Measurements from ENCODE around the gene INAFM1. TPM values are rescaled to one million over a fixed set of nuclear protein-coding genes. Genes with fewer than 3 reads are reported as not detected.

The INAFM1 gene
- total and polyA plus RNA-seq, 9 of the 15 experiments (the other 6 are each of a cell fraction or from before 2014, with no cell fraction given), result 0.71 to 30.9 (median 3.1) TPM

DNA sequence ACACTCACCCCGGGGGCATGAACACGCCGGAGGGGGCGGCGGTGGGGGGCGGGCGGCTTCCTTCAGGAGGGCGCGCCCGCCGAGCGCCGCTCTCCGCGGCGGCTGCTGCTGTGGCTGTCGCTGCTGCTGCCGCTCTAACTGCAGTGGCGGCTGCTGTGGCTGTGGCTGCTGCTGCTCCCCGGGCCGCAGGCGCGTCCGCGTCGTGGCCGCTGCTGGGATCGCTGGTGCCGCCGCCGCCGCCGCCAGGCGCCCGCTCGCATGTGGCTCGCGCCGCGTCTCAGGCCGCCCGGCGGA, 43.8 kb upstream of the INAFM1 start, which contains the start of gene BBC3 (continued):
- TF ChIP-seq ZNF589 (CRISPR knock-in tag; IDR thresholded peaks at IDR 0.05; ENCODE audit: low read depth) (peak; percentile 11; the same call in 1 of the 2 replicates), TCF7 (IDR thresholded peaks at IDR 0.05; ENCODE audit: borderline replicate concordance) (peak; percentile 1; the same call in 1 of the 2 replicates), CHD1 (IDR thresholded peaks at IDR 0.05; ENCODE audit: low read length) (no peak), SLC30A9 (CRISPR knock-in tag; IDR thresholded peaks at IDR 0.05) (no peak), TAF15 (IDR thresholded peaks at IDR 0.05; ENCODE audit: low read depth, low read length) (no peak), JUND (IDR thresholded peaks at IDR 0.05; ENCODE audit: borderline replicate concordance, low read depth, low read length) (no peak), JUND (tag; IDR thresholded peaks at IDR 0.05; ENCODE audit: borderline replicate concordance, low read depth, low read length) (no peak), RB1 (IDR thresholded peaks at IDR 0.05; ENCODE audit: low read depth) (peak; percentile 16; the same call in 1 of the 2 replicates), RBFOX2 (IDR thresholded peaks at IDR 0.05; ENCODE audit: low read depth, low read length) (peak; percentile 82), SRSF1 (IDR thresholded peaks at IDR 0.05; ENCODE audit: low read depth, low read length) (no peak), POLR2G (IDR thresholded peaks at IDR 0.05; ENCODE audit: low read depth, low read length) (peak; percentile 88)
- TF ChIP-seq, protein P1, sequence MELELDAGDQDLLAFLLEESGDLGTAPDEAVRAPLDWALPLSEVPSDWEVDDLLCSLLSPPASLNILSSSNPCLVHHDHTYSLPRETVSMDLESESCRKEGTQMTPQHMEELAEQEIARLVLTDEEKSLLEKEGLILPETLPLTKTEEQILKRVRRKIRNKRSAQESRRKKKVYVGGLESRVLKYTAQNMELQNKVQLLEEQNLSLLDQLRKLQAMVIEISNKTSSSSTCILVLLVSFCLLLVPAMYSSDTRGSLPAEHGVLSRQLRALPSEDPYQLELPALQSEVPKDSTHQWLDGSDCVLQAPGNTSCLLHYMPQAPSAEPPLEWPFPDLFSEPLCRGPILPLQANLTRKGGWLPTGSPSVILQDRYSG (tag; conservative IDR thresholded peaks at IDR 0.05; ENCODE audit: low read depth), result no peak
- TF ChIP-seq, protein P2, sequence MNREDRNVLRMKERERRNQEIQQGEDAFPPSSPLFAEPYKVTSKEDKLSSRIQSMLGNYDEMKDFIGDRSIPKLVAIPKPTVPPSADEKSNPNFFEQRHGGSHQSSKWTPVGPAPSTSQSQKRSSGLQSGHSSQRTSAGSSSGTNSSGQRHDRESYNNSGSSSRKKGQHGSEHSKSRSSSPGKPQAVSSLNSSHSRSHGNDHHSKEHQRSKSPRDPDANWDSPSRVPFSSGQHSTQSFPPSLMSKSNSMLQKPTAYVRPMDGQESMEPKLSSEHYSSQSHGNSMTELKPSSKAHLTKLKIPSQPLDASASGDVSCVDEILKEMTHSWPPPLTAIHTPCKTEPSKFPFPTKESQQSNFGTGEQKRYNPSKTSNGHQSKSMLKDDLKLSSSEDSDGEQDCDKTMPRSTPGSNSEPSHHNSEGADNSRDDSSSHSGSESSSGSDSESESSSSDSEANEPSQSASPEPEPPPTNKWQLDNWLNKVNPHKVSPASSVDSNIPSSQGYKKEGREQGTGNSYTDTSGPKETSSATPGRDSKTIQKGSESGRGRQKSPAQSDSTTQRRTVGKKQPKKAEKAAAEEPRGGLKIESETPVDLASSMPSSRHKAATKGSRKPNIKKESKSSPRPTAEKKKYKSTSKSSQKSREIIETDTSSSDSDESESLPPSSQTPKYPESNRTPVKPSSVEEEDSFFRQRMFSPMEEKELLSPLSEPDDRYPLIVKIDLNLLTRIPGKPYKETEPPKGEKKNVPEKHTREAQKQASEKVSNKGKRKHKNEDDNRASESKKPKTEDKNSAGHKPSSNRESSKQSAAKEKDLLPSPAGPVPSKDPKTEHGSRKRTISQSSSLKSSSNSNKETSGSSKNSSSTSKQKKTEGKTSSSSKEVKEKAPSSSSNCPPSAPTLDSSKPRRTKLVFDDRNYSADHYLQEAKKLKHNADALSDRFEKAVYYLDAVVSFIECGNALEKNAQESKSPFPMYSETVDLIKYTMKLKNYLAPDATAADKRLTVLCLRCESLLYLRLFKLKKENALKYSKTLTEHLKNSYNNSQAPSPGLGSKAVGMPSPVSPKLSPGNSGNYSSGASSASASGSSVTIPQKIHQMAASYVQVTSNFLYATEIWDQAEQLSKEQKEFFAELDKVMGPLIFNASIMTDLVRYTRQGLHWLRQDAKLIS (CRISPR knock-in tag; IDR thresholded peaks at IDR 0.05), result peak; percentile 37; the same call in 1 of the 2 replicates
- TF ChIP-seq, protein P3, sequence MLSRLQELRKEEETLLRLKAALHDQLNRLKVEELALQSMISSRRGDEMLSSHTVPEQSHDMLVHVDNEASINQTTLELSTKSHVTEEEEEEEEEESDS (CRISPR knock-in tag; IDR thresholded peaks at IDR 0.05), result no peak

Measured in K562 (cell line).